Amniotic epithelial cell (primary cell): ENCODE data around the gene ORAI2.
"Not testable (repeated sequence)": the region's sequence is repeated elsewhere in the genome, so short reads cannot be mapped to it uniquely, and the experiment has no call there.

Experiments
- DNase-seq: peaks from one replicate; pipeline ENCODE4 v3.0.0-alpha.2; 2010; ENCODE audit warnings: low read depth

ORAI2 gene

DNA sequence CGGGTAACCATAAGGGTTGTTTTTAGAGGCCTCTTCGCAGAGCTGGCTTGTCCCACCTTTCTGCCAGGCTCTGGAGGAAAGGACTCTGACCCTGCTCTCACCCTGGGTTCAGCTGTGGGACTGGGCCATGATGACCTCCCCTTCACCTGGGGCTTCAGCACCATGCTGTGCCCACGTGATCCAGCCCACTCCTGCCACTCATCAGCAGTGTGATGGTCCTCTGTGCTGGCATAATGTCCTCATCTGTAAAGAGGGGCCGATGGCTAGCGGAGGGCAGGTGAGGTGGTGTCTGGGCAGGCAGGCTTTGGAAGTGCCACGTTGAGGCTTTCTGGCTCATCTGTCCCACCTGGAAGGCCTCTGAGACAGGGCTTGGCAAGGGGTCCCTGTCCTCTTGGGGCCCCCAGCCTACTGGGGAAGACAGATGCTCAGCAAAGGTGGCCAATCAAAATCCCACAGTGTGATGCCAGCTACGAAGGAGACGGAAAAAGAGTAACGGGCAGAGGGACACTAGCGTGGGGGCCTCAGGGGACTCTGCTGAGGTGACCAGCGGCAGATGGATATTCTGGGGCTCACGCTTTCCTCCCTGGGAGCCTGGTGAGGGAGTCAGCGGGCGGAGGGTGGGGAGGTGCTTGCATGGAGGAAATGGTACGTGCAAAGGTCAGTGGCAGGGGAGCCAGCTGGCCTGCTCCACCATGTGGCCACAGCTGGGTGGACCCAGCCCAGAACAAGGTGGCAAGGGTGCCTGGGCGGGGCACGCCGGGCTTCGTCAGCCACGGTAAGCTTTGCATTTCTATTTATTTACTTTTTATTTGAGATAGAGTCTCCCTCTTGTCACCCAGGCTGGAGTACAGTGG is 36.8 kb downstream of the ORAI2 start:
- no peak for DNase-seq

DNA sequence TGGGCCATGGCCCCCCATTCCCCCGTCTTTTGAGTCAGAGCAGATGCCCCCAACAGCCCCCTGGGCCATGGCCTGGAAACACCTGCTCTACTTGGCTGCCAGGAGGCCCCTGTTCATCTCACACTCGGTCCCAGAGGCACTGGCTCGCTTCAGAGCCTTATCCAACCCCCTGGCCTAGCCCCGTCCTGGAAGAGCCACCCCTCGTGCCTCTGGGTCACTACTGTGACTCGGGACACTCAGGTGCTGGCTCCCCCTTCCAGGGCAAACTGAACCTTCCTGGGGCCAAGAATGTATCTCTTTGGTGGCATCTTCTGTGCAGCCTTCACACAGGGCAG is 38.4 kb downstream of the ORAI2 start:
- no peak for DNase-seq

DNA sequence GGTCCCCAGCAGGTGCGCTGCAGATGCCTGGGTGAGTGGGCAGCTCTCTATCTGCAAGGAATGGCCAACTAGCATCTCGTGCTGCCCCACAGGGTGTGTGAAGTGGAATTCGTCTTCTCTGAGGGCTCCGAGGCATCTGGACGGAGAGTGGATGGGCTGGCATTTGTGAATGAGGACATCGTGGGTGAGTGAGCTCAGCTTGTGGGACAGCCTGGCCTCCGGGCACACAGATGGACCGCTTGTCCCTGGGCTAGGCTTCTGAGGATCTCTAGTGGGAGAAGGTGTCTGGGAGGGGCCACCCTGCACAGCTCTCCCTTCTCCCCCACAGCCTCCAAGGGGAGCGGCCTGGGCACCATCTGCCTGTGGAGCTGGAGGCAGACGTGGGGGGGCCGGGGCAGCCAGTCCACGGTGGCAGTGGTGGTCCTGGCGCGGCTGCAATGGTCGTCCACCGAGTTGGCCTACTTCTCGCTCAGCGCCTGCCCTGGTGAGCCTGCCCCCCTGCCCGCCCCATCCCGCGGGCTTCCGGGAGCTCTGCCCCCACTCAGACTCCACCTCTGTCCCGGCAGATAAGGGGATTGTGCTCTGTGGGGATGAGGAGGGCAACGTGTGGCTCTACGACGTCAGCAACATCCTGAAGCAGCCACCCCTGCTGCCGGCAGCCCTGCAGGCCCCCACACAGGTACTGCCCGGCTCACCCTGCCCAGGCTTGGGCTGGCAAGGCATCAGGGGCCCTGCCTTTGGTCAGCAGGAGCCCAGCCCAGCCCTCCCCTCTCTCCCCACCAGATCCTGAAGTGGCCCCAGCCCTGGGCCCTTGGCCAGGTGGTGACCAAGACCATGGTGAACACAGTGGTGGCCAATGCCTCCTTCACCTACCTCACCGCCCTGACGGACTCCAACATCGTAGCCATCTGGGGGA is 39.0 kb downstream of the ORAI2 start:
- DNase-seq, result no peak

DNA sequence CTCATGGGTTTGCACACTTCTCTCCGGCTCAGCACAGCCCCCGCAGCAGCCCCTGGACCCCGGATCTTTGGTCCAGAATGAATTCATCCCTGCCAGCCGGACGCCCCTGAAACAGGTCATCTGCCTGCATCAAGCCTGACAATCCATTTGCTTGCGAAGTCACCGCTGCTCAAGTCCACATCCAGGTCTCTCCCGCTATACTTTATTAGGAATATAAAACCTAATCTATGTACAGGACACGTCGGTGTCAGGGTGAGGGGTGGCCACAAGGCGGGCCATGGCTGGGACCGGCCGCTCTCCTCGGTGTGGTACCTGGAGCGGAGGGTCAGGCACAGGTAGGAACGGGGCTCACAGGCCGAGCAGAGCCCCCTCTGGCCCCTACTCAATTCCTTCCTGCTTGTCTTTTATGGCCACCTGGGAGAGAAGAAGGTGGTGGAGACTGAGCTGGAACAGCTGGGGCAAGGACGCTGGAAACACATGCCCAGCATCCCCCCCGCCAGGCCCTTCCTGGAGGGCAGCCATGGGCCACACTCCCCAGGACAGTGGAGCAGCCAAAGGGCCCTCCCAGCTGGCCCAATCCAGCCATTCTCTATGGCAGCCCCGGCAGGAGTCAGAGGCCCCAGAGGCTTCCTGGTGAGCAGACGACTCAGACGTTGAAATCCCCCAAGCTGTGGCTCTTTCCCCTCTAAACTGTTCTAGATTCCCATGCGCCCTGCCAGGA is 40.1 kb downstream of the ORAI2 start:
- DNase-seq, result no peak

DNA sequence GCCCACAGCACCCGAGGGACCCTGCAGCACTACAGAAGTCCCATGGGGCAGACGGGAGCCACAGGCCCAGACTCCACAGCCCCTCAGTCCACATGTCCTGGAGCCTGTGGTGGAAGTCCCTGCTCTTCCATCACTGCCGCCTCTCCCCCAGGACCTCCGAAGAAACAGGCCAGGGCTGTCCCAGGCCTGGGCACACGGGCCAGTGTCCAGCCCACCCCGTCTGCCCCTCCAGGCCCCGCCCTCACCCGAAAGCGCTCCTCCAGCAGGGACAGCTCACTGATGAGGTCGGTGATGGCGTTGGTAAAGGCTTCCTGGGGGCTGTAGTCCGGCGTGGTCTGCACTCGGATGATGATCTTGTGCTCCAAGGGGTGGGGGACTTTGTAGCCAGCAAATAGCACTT is 40.7 kb downstream of the ORAI2 start:
- not testable (repeated sequence) for DNase-seq

DNA sequence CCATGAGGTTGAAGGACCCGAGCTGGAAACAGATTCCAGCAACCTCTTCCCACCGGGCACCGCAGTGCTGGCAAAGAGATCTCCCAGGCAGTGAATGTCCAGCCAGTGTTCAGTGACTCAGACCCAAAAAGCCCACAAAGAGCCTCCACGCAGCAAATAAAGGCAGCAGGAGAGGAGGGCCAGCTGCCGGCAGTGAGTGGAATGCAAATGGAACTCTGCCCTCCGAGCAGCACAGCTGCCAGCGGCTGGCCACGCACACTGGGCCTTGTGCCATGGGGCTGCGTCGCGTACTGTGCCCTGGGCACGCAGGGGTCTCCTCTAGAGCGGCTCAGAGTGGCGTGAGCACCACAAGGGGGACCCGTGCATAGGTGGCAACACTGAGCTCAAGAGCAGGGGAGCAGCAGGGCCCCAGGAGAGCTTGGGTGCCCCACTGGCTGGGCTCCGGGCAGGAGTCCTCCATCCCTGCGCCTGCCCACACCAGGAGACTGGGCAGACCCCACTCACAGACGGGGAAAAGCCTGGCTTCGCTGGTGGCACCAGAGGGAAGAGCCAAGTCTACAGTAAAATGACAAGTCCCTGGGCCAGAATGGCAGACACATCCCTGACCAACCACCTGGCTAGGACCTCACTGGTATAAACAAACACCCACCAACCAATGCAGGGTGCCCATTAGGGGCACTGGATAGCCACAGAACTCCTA is 41.5 kb downstream of the ORAI2 start:
- not testable (repeated sequence) for DNase-seq

DNA sequence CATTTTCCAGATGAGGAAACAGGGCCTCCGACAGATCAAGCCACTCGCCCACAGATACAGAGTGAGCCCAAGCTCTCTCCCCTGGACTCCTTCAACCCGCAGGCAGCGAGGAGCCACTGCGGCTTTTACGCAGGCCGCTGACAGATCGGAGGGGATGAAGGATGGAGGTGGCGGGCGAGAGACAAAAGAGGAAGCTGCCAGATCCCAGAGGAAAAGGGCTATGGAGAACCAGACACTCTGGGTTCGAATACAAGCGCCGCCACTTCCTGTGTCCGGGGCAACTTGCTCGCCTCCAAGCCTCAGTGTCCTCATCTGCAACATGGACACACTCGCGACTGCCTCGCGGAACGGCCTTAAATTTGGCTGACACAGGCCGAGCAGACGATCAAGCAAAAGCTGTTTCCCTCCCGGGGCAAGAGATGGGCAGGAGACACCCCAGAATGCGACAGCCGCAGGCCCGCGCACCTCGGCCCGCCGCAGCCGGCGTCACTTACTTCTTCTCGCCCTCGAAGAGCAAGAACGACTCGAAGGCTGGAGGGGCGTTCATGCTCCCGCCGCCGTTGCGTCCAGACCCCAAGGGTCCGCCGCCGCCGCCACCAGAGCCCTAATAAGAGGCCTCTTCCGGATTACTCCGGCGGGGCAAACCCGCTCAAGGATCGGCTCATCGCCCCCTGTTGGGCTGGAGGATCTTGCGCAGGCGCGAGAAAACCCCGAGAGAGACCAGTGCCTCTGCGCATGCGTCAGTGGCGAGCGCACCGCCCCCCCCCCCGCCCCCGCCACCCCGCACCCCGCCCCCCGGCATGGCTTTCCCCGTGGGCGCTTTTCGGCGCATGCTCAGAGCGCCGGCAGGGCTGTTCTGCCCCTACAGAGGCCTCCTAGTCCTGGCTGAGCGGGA is 45.2 kb downstream of the ORAI2 start, which contains the start of gene POLR2J:
Gene POLR2J (minus strand): TSS at position 609 of the 895 bp plus-strand sequence. CDS start 62 bp downstream, at position 547.
- DNase-seq, result not testable (repeated sequence)

DNA sequence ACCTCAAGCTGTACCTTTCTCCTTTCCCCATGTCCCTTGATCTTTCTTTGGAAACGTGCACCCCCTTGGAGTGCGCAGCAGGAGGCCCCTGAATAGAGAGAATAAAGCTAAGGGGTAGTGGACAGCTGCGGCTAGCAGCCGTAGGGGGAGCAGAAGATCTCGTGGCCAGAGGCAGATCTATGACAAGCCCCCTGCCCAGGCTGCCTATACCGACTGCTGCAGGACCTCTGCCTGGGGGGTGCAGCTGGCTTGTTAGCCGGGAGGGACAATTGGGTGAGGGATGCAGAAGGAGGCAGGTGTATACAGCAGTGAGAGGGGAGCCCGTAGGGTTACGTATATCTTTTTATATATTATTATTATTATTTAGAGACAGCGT is 45.8 kb downstream of the ORAI2 start:
- DNase-seq, result not testable (repeated sequence)

DNA sequence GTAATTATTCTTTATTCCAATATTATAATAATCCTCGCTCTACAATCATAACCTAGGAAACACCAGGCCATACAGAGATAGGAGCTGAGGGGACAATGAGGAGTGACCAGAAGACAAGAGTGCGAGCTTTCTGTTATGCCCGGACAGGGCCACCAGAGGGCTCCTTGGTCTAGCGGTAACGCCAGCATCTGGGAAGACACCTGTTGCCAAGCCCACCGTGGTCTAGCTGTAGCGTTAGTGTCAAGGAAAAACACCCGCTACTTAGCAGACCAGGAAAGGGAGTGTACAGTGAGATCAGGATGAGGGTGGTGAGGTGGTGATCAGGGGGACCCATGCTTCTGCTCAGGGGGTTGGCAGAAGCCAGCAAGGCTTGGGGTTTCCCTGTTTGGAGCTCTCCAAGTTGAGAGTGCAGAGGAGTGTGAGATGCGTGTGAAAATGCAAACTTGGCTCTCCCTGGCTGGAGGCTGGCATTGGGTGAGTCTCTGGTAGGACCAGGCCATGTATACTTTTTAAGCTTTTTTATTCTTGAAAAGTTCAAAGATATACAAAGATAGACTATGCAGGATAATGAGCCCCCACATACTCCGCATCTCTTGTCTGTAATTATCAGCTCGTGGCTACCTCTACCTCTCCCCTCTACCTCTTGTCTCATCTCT is 46.7 kb downstream of the ORAI2 start:
- not testable (repeated sequence) for DNase-seq

DNA sequence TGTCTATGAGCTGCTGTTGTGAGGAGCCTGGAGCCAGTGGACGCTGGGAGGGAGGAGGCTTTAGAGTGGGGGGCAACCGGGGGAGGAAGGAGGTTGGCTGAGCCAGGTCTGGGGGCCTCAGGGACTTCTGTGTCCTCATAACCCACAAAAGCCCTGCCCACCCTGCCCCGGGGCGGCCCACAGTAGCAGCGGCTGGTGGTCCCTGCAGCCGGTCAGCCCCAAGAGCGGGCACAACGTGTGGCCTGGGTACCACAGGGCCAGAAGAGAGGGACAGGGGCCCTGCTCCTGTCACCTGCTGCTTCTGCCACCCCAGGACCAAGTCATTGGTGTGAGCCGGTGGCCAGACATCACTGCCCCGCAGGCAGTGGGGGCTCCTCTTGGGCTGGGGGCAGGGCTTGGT is 48.6 kb downstream of the ORAI2 start:
- DNase-seq, result not testable (repeated sequence)

DNA sequence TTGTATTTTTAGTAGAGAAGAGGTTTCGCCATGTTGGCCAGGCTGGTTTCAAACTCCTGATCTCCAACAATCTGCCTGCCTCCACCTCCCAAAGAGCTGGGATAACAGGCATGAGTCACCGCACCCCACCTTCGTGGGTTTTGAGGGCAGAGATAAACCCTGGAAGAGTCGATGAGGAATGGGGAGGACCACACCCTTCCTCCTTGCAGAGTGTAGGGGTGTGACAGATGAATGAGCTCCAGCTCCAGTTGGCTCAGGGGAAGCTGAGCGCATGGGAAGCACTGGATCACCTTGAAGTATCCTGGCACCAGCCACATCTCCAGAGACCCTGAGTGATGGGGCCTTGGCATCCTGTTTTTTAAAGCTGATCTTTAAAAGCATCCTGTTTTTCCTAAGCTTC is 50.9 kb downstream of the ORAI2 start:
- not testable (repeated sequence) for DNase-seq

DNA sequence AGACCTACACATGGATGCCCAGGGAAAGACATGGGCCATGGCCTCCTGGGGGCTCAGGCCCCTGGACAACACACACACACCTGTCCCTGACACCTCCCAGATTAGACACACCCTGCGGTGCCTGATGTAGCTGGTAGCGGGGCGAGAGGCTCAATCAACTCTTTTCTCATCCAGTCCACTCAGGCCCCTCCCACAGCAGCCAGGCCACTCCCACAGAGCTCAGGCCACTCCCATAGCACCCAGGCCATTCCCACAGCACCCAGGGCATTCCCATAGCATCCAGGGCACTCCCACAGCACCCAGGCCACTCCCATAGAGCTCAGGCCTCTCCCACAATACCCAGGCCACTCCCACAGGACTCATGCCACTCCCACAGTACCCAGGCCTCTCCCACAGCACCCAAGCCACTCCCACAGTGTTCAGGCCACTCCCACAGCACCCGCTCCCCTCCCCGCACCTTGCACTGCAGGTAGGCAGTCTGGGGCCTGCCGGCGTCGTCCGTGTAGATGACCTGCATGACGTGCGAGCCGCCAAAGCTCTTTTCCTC is 57.2 kb downstream of the ORAI2 start:
- not testable (repeated sequence) for DNase-seq

DNA sequence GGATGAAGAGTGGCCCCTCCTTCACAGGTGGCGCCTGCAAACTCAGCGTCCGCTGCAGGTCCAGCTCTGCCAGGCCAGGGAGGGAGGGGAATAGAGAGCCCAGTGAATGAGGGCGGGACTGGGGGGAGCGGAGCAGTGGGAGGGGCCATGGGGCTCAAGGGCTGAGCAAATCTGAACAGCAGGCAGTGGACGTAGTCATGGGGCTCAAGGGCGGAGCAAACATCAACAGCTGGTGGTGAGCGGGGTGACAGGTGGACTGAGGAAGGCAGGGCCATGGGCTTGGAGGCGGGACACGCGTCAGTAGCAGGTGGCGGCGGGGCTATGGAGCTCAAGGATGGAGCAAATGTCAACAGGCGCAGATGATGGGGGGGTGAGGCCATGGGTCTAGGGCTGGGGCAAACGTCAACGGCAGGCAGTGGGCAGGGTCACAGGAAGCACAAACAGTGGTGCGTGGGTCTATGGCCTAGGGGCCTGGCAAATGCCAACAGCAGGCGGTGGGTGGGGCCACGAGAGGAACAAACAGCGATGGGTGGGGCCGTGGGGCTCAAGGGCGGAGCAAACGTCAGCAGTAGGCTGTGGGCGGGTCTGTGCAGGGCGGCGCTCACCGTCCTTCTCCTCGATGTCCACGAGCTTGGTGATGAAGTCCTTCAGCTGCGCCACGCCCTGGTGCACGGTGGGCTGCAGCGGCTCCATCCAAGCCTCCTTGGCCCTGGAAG is 60.0 kb downstream of the ORAI2 start:
- DNase-seq, result not testable (repeated sequence)

DNA sequence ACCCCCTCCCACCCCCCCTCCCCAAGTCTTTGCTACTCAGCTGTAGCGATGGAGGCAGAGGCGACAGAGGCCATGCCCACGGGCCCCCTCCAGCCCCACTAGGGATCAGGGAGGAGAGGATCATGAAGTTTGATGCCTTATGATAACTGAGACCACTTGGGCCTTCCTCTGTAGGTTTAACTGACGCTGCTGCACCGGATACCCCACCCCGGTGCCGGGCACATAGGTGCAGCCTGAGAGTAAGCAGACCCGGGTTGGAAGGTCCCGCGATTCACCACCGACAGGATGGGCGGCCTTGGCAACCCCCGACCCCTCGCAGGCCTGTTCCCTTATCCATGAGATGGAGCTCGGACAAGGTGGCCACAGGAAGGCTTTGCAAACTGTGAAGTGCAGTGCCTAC is 60.7 kb downstream of the ORAI2 start:
- DNase-seq, result not testable (repeated sequence)

DNA sequence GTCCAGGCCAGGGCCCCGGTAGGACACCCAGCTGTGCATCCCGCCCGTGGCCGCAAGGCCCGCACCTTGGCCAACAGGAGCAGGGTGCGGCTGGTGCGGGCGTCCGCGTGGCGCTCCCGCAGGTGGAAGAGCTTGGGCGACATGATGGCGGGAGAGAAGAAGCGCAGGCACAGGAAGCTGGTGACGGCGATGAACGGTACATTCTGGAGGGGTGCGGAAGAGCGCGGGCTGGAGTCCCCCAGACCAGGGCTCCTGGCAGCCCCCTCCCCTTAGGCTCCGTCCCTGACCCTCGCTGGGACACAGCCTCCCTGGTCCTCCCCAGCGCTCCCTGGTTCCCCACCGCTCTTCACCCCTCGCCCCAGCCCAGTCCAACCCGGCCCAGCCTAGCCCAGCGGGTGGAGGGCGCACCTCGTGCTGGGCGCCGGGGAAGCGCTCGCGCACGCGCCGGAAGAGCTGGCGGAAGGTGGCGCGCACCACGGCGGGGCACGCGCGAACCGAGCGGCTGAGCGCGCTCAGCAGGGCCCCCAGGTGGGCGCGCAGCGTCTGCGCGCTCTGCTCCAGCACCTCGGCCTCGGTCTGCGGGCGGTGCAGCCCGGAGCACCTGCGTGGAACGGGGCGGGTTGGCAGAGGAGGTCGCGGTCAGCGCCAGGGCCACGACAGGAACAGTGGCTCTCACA is 61.2 kb downstream of the ORAI2 start:
- not testable (repeated sequence) for DNase-seq

DNA sequence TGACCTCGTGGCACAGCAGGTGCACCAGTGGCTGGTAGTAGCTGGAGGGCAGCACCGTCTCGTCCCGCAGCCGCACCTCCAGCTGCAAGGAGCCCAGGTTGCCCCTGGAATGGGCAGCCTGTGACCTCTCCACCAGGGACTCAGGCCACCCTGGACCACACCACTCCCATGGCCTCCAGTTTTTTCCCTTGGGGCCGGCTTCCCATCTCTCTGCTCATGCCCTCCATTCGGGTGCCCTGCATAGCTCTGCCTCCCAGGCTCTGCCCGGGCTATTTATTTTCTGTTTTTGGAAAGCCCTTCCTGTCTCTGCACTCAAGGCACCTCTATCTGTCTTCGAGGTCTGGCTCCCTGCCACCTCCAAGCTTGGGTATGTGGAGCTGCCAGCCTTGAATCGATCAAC is 63.5 kb downstream of the ORAI2 start:
- DNase-seq, result not testable (repeated sequence)

DNA sequence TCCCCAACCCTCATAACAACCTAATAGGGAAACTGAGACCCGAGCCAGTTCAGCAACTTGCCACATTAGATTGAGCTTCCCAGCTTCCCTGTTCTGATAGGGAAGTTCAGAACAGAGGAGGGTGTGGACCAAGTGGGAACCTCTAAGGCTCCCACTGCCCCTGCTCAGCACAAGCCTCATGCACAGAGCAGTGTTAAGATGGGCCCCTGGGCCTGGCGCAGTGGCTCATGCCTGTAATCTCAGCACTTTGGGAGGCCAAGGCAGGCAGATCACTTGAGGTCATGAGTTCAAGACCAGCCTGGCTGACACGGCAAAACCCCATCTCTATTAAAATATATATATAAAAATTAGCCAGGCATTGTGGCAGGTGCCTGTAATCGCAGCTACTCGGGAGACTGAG is 63.9 kb downstream of the ORAI2 start:
- not testable (repeated sequence) for DNase-seq

DNA sequence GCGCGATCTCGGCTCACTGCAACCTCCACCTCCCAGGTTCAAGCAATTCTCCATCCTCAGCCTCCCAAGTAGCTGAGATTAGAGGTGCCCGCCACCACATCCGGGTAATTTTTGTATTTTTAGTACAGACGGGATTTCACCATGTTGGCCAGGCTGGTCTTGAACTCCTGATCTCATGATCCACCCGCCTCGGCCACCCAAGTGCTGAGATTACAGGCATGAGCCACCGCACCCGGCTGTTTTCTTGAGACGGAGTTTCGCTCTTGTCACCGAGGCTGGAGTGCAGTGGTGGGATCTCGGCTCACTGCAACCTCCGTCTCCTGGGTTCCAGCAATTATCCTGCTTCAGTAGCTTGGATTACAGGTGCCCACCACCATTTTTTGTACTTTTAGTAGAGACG is 64.9 kb downstream of the ORAI2 start:
- DNase-seq, result not testable (repeated sequence)
